Measurements from ENCODE around the gene MINDY4.

Gene MINDY4

DNA sequence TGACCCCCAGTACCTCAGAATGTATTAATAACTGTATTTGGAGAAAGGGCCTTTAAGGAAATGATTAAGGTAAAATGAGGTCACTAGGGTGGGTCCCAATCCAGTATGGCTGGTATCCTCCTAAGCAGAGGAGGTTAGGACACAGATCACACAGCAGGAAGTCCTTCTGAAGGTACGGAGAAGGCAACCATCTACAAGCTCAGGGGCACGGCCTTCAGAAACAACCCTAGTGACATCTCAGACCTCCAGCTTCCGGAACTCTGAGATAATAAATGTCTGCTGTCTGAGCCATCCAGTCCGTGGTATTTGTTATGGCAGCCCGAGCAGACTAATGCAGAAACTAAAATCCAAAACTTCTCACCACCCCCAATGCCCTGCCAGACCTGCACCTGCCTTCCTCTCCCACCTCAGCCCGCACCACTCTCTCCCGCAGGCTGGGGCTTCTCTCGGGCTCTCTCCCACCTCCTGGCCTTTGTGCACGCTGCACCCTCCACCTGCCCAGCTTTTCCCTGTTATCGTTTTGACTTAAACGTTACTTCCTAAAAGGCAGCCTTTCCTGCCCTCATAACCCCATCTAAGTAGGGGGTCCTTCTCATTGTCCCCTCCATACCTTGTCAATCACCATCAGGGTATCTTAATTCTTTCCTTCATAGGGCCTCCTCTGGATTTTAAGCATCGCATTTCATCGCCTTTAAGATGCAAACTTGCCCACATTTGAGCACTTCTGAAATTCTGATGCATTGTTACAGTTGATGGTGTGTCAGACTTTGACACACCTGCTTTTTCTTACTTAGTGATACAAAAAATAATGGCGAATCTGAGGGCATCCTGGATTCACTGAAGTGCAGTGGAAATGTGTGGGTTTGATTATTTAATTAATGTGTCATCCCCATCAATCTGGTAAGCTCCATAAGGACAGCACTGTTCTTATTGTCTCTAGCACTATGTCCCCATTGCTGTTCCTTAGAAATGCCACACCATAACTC, 108.2 kb downstream of the MINDY4 start:
- no peak for DNase-seq (ENCODE audit: low read depth, low spot score)
- H3K4me1 ChIP-seq (ENCODE audit: control insufficient read depth, insufficient read depth, low read length), result peaks cover 11% of the 10 kb centered on the region
- no peak overlapping the region for H3K4me3 ChIP-seq (ENCODE audit: low read length)
- no peaks in the 10 kb centered on the region; the same call in 1 of the 2 replicates for H3K36me3 ChIP-seq (ENCODE audit: control insufficient read depth, insufficient read depth, low read length)
- H3K27me3 ChIP-seq (ENCODE audit: control insufficient read depth, insufficient read depth, low read length), result no peaks in the 10 kb centered on the region
- WGBS (ENCODE audit: insufficient coverage, insufficient read length), result no CpG with 5 or more reads among the region's 14 CpGs
- no peaks in the 10 kb centered on the region for H3K9me3 ChIP-seq (ENCODE audit: control insufficient read depth, insufficient read depth, low read length)
- no peak overlapping the region for H3K27ac ChIP-seq (ENCODE audit: low read length)

DNA sequence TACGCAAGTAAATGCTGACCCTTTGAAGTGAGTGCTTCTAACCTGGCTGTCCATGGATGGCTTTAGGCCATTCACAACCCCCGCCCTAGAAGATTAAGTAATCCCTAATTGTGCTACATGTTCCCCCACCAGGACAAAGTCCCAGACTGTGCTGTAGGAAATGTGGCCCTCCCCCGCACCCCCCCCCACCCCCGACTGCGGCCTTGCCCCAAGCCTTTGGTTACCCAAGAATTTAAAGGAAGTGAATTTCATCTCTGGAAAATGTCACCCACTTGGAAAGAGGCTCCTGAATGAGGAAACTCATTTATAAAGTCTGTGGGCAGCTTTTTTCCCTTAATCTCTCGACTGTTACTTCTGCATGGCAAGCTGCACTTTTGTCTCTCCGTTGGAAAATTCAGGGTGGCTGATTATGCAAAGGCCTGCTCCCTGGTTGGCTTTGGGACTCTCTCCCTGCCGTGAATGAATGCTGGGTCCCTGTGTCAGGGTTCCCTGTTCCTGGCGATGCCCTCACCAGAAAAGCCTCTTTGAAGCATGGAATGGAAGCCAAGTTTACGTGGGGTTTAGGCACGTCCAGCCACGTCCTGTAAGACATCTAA, 109.0 kb downstream of the MINDY4 start:
- Histone ChIP-seq H3K27ac (ENCODE audit: low read length) (no peak overlapping the region), H3K27me3 (ENCODE audit: control insufficient read depth, insufficient read depth, low read length) (no peaks in the 10 kb centered on the region), H3K4me3 (ENCODE audit: low read length) (no peak overlapping the region), H3K36me3 (ENCODE audit: control insufficient read depth, insufficient read depth, low read length) (no peaks in the 10 kb centered on the region; the same call in 1 of the 2 replicates), H3K4me1 (ENCODE audit: control insufficient read depth, insufficient read depth, low read length) (peaks cover 11% of the 10 kb centered on the region), H3K9me3 (ENCODE audit: control insufficient read depth, insufficient read depth, low read length) (no peaks in the 10 kb centered on the region)
- no CpG with 5 or more reads among the region's 12 CpGs for WGBS (ENCODE audit: insufficient coverage, insufficient read length)
- DNase-seq (ENCODE audit: low read depth, low spot score), result no peak

DNA sequence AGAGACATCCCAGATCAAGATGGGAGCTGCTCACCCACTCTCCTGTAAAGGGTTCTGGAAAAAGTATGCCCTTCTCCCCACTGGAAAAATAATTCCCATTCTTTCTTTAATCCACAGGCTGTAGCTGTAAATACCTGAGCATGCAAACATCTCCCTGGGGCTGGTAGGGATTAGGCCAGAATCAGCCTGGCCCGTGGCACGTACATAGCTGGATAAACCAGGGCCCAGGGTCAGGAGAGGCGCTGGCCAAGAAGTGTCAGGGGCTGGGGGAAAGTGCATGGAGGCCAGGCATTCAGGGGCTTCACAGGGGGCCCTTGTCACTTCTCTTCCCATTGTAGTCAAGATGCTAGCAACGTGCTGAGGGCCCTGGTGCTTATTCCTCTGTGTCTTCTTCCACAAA, 109.7 kb downstream of the MINDY4 start:
- WGBS (ENCODE audit: insufficient coverage, insufficient read length), result no CpG with 5 or more reads among the region's 4 CpGs
- Histone ChIP-seq H3K4me3 (ENCODE audit: low read length) (no peak overlapping the region), H3K4me1 (ENCODE audit: control insufficient read depth, insufficient read depth, low read length) (peaks cover 11% of the 10 kb centered on the region), H3K36me3 (ENCODE audit: control insufficient read depth, insufficient read depth, low read length) (no peaks in the 10 kb centered on the region; the same call in 1 of the 2 replicates), H3K27ac (ENCODE audit: low read length) (no peak overlapping the region), H3K27me3 (ENCODE audit: control insufficient read depth, insufficient read depth, low read length) (no peaks in the 10 kb centered on the region), H3K9me3 (ENCODE audit: control insufficient read depth, insufficient read depth, low read length) (no peaks in the 10 kb centered on the region)
- DNase-seq (ENCODE audit: low read depth, low spot score), result no peak

DNA sequence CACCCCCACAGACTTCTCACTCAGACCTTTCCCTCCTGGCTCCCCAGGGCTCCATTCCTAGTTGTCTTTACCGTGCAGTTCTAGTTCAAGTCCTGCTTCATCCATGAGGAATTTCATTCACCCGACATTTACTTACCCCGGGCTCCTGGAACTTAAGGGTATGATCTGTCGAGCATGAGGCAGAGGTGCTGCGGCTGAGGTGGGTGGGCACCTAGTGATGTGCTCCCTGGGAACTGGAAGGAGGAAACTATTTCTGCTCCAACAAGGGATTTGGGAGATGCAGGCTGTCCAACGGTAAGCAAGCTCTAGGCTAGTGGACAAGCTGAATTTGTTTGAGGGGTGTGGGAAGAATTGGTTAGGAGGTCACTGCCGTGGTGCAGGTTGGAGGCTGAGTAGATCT, 110.2 kb downstream of the MINDY4 start:
- no peak overlapping the region for H3K4me3 ChIP-seq (ENCODE audit: low read length)
- no peak overlapping the region for H3K27ac ChIP-seq (ENCODE audit: low read length)
- DNase-seq (ENCODE audit: low read depth, low spot score), result no peak
- H3K36me3 ChIP-seq (ENCODE audit: control insufficient read depth, insufficient read depth, low read length), result no peaks in the 10 kb centered on the region; the same call in 1 of the 2 replicates
- H3K9me3 ChIP-seq (ENCODE audit: control insufficient read depth, insufficient read depth, low read length), result no peaks in the 10 kb centered on the region
- H3K27me3 ChIP-seq (ENCODE audit: control insufficient read depth, insufficient read depth, low read length), result no peaks in the 10 kb centered on the region
- H3K4me1 ChIP-seq (ENCODE audit: control insufficient read depth, insufficient read depth, low read length), result peaks cover 10% of the 10 kb centered on the region
- no CpG with 5 or more reads among the region's 7 CpGs for WGBS (ENCODE audit: insufficient coverage, insufficient read length)

DNA sequence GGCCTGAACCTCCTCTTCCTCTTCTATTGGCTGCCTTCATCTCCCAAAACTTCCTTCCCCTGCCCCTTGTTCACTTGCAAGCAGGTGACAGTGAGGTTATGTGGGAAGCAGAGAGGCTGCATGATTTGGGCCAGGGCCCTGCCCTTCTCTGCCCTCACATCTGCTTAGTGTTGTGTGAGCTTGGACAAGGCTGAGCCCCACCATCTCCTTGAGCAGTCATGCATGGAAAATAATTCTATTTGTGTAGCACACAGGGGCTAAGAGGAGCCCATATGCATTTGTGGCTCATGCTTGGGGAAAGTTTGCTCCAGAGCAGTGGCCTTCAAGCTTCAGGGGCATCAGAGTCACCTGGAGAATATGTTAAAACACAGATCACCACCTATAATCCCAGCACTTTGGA, 113.7 kb downstream of the MINDY4 start:
- H3K36me3 ChIP-seq (ENCODE audit: control insufficient read depth, insufficient read depth, low read length), result no peaks in the 10 kb centered on the region; the same call in 1 of the 2 replicates
- H3K4me1 ChIP-seq (ENCODE audit: control insufficient read depth, insufficient read depth, low read length), result peaks cover 7% of the 10 kb centered on the region; the same call in 1 of the 2 replicates
- no peaks in the 10 kb centered on the region for H3K9me3 ChIP-seq (ENCODE audit: control insufficient read depth, insufficient read depth, low read length)
- H3K27me3 ChIP-seq (ENCODE audit: control insufficient read depth, insufficient read depth, low read length), result no peaks in the 10 kb centered on the region
- no peak for DNase-seq (ENCODE audit: low read depth, low spot score)
- no peak overlapping the region for H3K27ac ChIP-seq (ENCODE audit: low read length)
- no peak overlapping the region for H3K4me3 ChIP-seq (ENCODE audit: low read length)

DNA sequence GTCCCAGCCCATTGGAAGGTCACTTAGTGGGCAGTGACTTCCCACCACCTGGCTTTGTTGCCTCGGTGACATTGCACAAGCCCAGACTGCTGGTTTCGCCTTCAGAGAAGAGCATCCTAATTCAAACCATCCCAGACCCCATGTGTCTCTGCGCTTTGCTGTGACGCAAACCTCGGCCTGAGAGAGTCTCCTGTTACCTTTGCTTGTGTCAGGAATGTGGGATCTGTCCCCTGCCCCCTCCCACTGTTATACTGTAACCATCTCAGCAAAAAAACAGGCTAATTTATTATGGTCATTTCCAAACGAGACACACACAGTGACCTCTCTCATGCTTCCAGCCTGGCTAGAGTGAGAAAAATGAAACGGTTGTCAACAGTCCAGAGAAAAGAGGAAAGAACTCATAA, 115.4 kb downstream of the MINDY4 start:
- no peaks in the 10 kb centered on the region; the same call in 1 of the 2 replicates for H3K36me3 ChIP-seq (ENCODE audit: control insufficient read depth, insufficient read depth, low read length)
- H3K9me3 ChIP-seq (ENCODE audit: control insufficient read depth, insufficient read depth, low read length), result no peaks in the 10 kb centered on the region
- H3K4me3 ChIP-seq (ENCODE audit: low read length), result no peak overlapping the region
- H3K4me1 ChIP-seq (ENCODE audit: control insufficient read depth, insufficient read depth, low read length), result peaks cover 3% of the 10 kb centered on the region; the same call in 1 of the 2 replicates
- no peaks in the 10 kb centered on the region for H3K27me3 ChIP-seq (ENCODE audit: control insufficient read depth, insufficient read depth, low read length)
- no peak for DNase-seq (ENCODE audit: low read depth, low spot score)
- WGBS (ENCODE audit: insufficient coverage, insufficient read length), result no CpG with 5 or more reads among the region's 7 CpGs
- H3K27ac ChIP-seq (ENCODE audit: low read length), result no peak overlapping the region

DNA sequence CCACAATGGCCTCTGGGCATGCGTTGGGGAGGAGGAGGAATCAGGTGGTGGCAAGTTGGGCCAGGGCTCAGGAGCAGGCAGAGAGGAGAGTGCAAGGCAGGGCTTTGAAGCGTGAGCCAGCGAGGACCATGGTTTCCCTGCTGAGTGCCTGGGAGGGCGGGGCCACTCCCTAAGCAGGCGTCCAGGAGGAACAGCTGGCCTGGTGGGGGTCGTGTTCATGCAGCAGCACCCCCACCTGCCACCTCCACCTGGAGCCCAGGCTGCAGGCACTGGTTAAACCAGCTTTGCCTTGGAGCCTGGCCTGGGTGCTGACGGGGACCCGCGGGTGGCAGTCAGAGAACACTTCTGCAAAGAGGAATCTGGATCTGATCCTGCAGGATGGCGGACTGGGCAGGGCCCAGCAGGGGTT, 116.3 kb downstream of the MINDY4 start:
- Histone ChIP-seq H3K27ac (ENCODE audit: low read length) (no peak overlapping the region), H3K27me3 (ENCODE audit: control insufficient read depth, insufficient read depth, low read length) (no peaks in the 10 kb centered on the region), H3K36me3 (ENCODE audit: control insufficient read depth, insufficient read depth, low read length) (no peaks in the 10 kb centered on the region; the same call in 1 of the 2 replicates), H3K4me3 (ENCODE audit: low read length) (no peak overlapping the region), H3K9me3 (ENCODE audit: control insufficient read depth, insufficient read depth, low read length) (no peaks in the 10 kb centered on the region), H3K4me1 (ENCODE audit: control insufficient read depth, insufficient read depth, low read length) (peaks cover 3% of the 10 kb centered on the region; the same call in 1 of the 2 replicates)
- no CpG with 5 or more reads among the region's 10 CpGs for WGBS (ENCODE audit: insufficient coverage, insufficient read length)
- no peak for DNase-seq (ENCODE audit: low read depth, low spot score)

DNA sequence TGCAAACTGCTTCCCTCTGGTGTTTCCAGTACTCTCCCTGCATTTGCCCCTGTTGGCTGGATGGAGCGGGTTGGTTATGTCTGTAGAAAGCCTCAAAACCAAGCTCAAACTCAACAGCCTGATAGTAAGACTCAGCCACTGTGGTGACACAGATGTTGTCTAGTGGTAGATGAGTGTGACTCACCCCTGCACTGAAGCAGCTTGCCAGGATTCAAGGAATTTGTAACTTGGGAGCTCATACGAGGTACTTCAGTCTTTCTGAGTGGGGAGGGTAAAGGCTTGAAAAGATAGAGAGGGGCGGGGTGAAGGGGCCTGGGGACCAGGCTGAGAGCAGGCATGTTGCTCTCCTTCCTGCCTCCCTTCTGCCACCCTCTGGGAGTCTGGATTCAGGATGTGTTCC, 117.5 kb downstream of the MINDY4 start:
- no peak overlapping the region for H3K4me3 ChIP-seq (ENCODE audit: low read length)
- DNase-seq (ENCODE audit: low read depth, low spot score), result no peak

DNA sequence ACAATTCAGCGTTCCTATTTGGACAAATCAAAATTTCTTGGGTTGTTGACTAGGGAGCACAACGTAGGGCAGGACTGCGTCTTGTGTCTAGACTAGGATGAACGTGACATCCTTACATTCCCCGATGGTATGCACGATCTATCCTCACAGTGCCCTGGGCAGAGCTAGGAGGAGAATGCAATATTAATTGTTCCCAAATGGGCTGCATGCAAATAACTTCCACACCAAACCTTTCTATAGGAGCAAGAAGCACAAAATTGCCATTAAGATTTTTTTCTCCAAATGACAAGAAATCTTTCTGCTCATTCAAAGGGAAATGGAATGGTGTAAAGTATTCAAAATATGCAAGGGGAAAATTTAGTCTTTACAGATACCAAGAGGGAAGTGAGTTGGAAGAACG, 119.0 kb downstream of the MINDY4 start:
- peaks cover 3% of the 10 kb centered on the region; the same call in 1 of the 2 replicates for H3K4me1 ChIP-seq (ENCODE audit: control insufficient read depth, insufficient read depth, low read length)
- DNase-seq (ENCODE audit: low read depth, low spot score), result no peak
- H3K4me3 ChIP-seq (ENCODE audit: low read length), result no peak overlapping the region
- no peaks in the 10 kb centered on the region for H3K27me3 ChIP-seq (ENCODE audit: control insufficient read depth, insufficient read depth, low read length)
- H3K27ac ChIP-seq (ENCODE audit: low read length), result no peak overlapping the region
- no peaks in the 10 kb centered on the region for H3K9me3 ChIP-seq (ENCODE audit: control insufficient read depth, insufficient read depth, low read length)
- no peaks in the 10 kb centered on the region for H3K36me3 ChIP-seq (ENCODE audit: control insufficient read depth, insufficient read depth, low read length)
- WGBS (ENCODE audit: insufficient coverage, insufficient read length), result no CpG with 5 or more reads among the region's 7 CpGs

More for the DNA sequence above, 117.5 kb downstream of the MINDY4 start:
- no CpG with 5 or more reads among the region's 3 CpGs for WGBS (ENCODE audit: insufficient coverage, insufficient read length)
- Histone ChIP-seq H3K27ac (ENCODE audit: low read length) (no peak overlapping the region), H3K36me3 (ENCODE audit: control insufficient read depth, insufficient read depth, low read length) (no peaks in the 10 kb centered on the region), H3K27me3 (ENCODE audit: control insufficient read depth, insufficient read depth, low read length) (no peaks in the 10 kb centered on the region), H3K9me3 (ENCODE audit: control insufficient read depth, insufficient read depth, low read length) (no peaks in the 10 kb centered on the region), H3K4me1 (ENCODE audit: control insufficient read depth, insufficient read depth, low read length) (peaks cover 3% of the 10 kb centered on the region; the same call in 1 of the 2 replicates)

DNA sequence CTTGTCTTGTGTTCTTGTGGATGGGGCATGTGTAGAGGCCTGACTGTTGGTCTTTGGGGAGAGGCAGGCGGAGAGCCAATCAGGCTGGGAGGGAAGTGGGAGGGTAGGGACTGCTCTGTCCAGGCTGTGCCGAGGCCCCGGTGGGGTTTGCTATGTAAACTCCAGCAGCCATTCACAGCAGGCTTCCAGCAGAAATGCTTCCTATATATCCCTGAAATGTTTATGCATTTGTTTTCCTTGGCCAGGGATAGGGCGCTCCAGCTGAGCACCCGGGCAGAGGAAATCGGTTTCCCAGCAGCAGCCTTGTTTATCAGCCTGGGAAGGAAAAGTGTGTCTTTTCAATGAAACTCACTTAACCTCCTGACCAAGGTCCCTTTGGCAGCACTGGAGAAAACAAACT, 122.1 kb downstream of the MINDY4 start:
- Histone ChIP-seq H3K4me1 (ENCODE audit: control insufficient read depth, insufficient read depth, low read length) (no peaks in the 10 kb centered on the region), H3K27me3 (ENCODE audit: control insufficient read depth, insufficient read depth, low read length) (no peaks in the 10 kb centered on the region), H3K9me3 (ENCODE audit: control insufficient read depth, insufficient read depth, low read length) (no peaks in the 10 kb centered on the region), H3K36me3 (ENCODE audit: control insufficient read depth, insufficient read depth, low read length) (no peaks in the 10 kb centered on the region), H3K27ac (ENCODE audit: low read length) (no peak overlapping the region), H3K4me3 (ENCODE audit: low read length) (no peak overlapping the region)
- no peak for DNase-seq (ENCODE audit: low read depth, low spot score)
- WGBS (ENCODE audit: insufficient coverage, insufficient read length), result no CpG with 5 or more reads among the region's 6 CpGs

Measured in iPS DF 6.9 (cell line).